ENCODE measurements around the gene APLN.
A peak's percentile ranks its signal among the peaks of the same experiment; 100 is the strongest.

Gene APLN

GRCh38 chrX:129659861-129660260, 5.1 kb upstream of the APLN start:
- no peak for DNase-seq

- no peak for DNase-seq
Measured at GRCh38 chrX:129659141-129659540, 4.4 kb upstream of the APLN start.

GRCh38 chrX:129658429-129658828, 3.7 kb upstream of the APLN start:
- no peak for DNase-seq

GRCh38 chrX:129655547-129656249, 942 bp upstream of the APLN start:
- no peak for DNase-seq

- no peak for DNase-seq
Measured at GRCh38 chrX:129653971-129654651, 645 bp downstream of the APLN start.

GRCh38 chrX:129653181-129653970, 1.4 kb downstream of the APLN start:
- DNase-seq = peak; percentile 7

- no peak for DNase-seq
Measured at GRCh38 chrX:129652565-129653169, 2.1 kb downstream of the APLN start.

GRCh38 chrX:129651756-129652564, 2.8 kb downstream of the APLN start:
- DNase-seq = no peak

- no peak for DNase-seq
Measured at GRCh38 chrX:129650821-129651510, 3.8 kb downstream of the APLN start.

- DNase-seq = no peak
Measured at GRCh38 chrX:129650183-129650689, 4.5 kb downstream of the APLN start.

GRCh38 chrX:129649268-129650182, 5.2 kb downstream of the APLN start:
- no peak for DNase-seq

GRCh38 chrX:129648514-129649267, 6.1 kb downstream of the APLN start:
- DNase-seq = no peak

GRCh38 chrX:129647418-129648410, 7.0 kb downstream of the APLN start:
- DNase-seq = no peak

- DNase-seq = no peak
Measured at GRCh38 chrX:129646566-129647417, 8.0 kb downstream of the APLN start.

GRCh38 chrX:129642641-129643040, 12.1 kb downstream of the APLN start:
- no peak for DNase-seq

GRCh38 chrX:129641941-129642340, 12.8 kb downstream of the APLN start:
- no peak for DNase-seq

- no peak for DNase-seq
Measured at GRCh38 chrX:129641469-129641868, 13.3 kb downstream of the APLN start.

All from NCI-H2029 treated with DMSO at 0.1 percent for 48 hours (cell line).